Right cardiac atrium (tissue), 5 donors: ENCODE results near the gene RARA. TPM values are rescaled to one million over a fixed set of nuclear protein-coding genes. Genes with fewer than 3 reads are reported as not detected.

Experiments used
- ATAC-seq, 2 donors: fragments of 200-7000 bp; cut with Tn5 transposase; one replicate each; pipeline versions ENCODE4 v1.8.0 to v1.9.1; 2020; ENCODE audit warnings: moderate library complexity in 2 of 2, mild to moderate bottlenecking in 1 of 2
- DNase-seq, 3 donors: peaks; one replicate each; pipeline ENCODE4 v3.0.0-alpha.2; 2020
- H3K27ac ChIP-seq: one replicate; pipeline ENCODE4 v1.5.1; 2013; ENCODE audit warnings: mild to moderate bottlenecking, low read length, control low read depth, moderate library complexity
- H3K27me3 ChIP-seq: one replicate; pipeline ENCODE4 v1.6.1; 2013; ENCODE audit not compliant: control insufficient read depth, insufficient read depth
- H3K4me1 ChIP-seq: one replicate; pipeline ENCODE4 v1.6.1; 2013; ENCODE audit warnings: low read length; ENCODE audit not compliant: control insufficient read depth, insufficient read depth
- H3K4me3 ChIP-seq: one replicate; pipeline ENCODE4 v1.5.1; 2013; ENCODE audit warnings: low read length, control low read depth
- H3K9me3 ChIP-seq: one replicate; pipeline ENCODE4 v1.6.1; 2013; ENCODE audit warnings: low read length; ENCODE audit not compliant: control insufficient read depth
- WGBS: extraction: QIAGEN DNeasy Blood & Tissue Kit; methylation state at CpG from one replicate; pipeline ENCODE4 v1.1.7; 2013; 5-methylcytosine and 5-hydroxymethylcytosine counted together
- intact Hi-C, 4 donors: fragments of 100-400 bp; cut with DNase I; formaldehyde crosslinking; loops; one replicate each; pipeline versions ENCODE4 v1.11.0 to v1.14.0; 2022 to 2023
- polyA plus RNA-seq: library from polyadenylated mRNA; stranded (reverse); fragments of 200-250 nt; gene quantifications from one replicate; pipeline ENCODE4 v1.2.3, GENCODE V29; 2013
- total RNA-seq, 4 donors: library from RNA; stranded (reverse); fragmentation: NEBNext Ultra II Directional; extraction: Animal tissue kit (Norgen Biotek cat#: 25700); gene quantifications; one replicate each; pipeline ENCODE4 v1.2.1, GENCODE V29; 2021
- donor health status: healthy with polysubstance abuse.
- donor health status: DM: no; HTN: yes; CAD: no.
- donor health status: DM: no; HTN: no; CAD: no.
- donor health status: DM: no; HTN: yes; CAD: no; lungs with severe emphysema.
- donor health status: DM: yes; HTN: yes; CAD: no.

RARA gene
- total and polyA plus RNA-seq, 5 donors, result 26.2 to 39.0 (median 28.3) TPM

GRCh38 chr17:40331743-40332641 lies 23.0 kb downstream of the RARA start:
- peak; percentile 94 to 98 (median 98) for DNase-seq
- Histone ChIP-seq H3K27ac (peak overlapping the region; percentile 61), H3K27me3 (no peaks in the 10 kb centered on the region), H3K4me1 (peaks cover 54% of the 10 kb centered on the region), H3K9me3 (no peaks in the 10 kb centered on the region), H3K4me3 (no peak overlapping the region)
- peak; percentile 92 to 94 for ATAC-seq
- WGBS, result 6% methylated on average over 22 of the region's 22 CpGs
- intact Hi-C loops, result no loop called here

GRCh38 chr17:40333781-40334448 lies 24.9 kb downstream of the RARA start:
- no peak overlapping the region for H3K4me3 ChIP-seq
- intact Hi-C loops, result no loop called here
- no peaks in the 10 kb centered on the region for H3K9me3 ChIP-seq
- 83% methylated on average over 4 of the region's 4 CpGs for WGBS
- H3K27me3 ChIP-seq, result no peaks in the 10 kb centered on the region
- no peak for ATAC-seq
- H3K4me1 ChIP-seq, result peaks cover 49% of the 10 kb centered on the region
- peak in 2 of 3 donors; percentile 46 to 55 for DNase-seq
- peak overlapping the region; percentile 19 for H3K27ac ChIP-seq

GRCh38 chr17:40335620-40336019 lies 26.6 kb downstream of the RARA start:
- no peak for ATAC-seq
- H3K4me3 ChIP-seq, result no peak overlapping the region
- no peak overlapping the region for H3K27ac ChIP-seq
- WGBS, result 75% methylated on average over 8 of the region's 8 CpGs
- intact Hi-C loops, result no loop called here
- H3K9me3 ChIP-seq, result no peaks in the 10 kb centered on the region
- H3K27me3 ChIP-seq, result no peaks in the 10 kb centered on the region
- peaks cover 45% of the 10 kb centered on the region for H3K4me1 ChIP-seq
- DNase-seq, result no peak

DNA sequence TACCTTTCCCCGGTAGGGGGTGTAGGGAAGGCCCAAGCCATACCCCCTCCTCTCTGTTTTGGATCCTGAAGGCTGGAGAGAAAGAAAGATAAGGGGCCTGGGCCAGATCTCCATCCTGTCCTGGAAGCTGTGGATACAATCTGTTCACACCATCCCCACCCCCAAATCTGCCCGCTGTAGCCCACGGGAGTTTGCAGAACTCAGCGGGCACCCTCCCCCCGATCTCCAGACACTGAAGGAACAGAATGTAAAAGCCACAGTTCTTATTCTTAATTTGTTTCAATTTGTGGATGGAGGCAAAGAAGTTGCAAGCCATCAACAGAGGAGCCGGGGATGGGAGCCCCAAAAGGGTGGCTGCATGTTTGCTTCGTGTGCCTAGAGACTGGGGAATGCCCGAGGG lies 28.4 kb downstream of the RARA start:
- intact Hi-C loops, result no loop called here
- Histone ChIP-seq H3K27me3 (no peaks in the 10 kb centered on the region), H3K4me1 (peaks cover 32% of the 10 kb centered on the region), H3K9me3 (no peaks in the 10 kb centered on the region), H3K27ac (no peak overlapping the region), H3K4me3 (no peak overlapping the region)
- DNase-seq (no peak), ATAC-seq (no peak)
- WGBS, result 60% methylated on average over 8 of the region's 8 CpGs

- H3K4me3 ChIP-seq, result no peak overlapping the region
- H3K4me1 ChIP-seq, result peaks cover 29% of the 10 kb centered on the region
- H3K27ac ChIP-seq, result no peak overlapping the region
- no peak for ATAC-seq
- no peaks in the 10 kb centered on the region for H3K27me3 ChIP-seq
- 76% methylated on average over 5 of the region's 5 CpGs for WGBS
- no peaks in the 10 kb centered on the region for H3K9me3 ChIP-seq
- no peak for DNase-seq
- intact Hi-C loops, result no loop called here
Measured at GRCh38 chr17:40338058-40338457, 29.1 kb downstream of the RARA start.

DNA sequence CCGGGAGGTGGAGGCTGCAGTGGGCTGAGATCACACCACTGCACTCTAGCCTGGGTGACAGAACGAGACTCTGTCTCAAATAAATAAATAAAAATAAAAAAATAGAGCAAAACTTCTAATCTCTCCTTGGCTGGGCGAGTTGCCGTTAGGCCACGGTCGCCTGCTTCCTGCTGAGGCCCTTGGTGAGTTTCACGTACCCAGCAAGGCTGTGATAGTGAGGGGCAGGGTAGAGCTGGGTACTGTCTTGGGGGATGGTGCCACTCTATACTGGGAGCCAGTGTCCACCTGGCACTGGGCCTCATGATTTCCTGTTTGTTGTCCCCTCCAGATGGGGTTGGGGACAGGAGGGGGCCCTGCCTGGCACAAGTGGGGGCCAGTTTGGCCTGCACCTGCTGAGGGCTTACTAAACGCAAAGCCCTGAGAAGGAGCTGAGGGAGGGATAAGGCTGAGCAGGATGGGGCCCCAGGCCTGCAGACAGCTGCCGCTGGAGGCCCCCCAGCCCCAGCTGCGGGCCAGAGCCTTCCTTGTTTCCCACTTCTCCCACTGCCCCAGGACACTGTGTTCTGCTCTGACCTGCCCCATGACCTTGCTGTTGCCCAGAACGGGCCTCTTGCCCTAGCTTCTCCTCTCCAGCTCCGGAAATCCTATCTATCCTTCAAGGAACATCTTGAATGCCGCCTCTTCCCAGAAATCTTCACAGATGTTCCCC lies 30.1 kb downstream of the RARA start:
- DNase-seq (peak in 2 of 3 donors; percentile 24 to 70), ATAC-seq (no peak)
- WGBS, result 54% methylated on average over 13 of the region's 13 CpGs
- no peak overlapping the region for H3K4me3 ChIP-seq
- no peak overlapping the region for H3K27ac ChIP-seq
- no peaks in the 10 kb centered on the region for H3K27me3 ChIP-seq
- peaks cover 24% of the 10 kb centered on the region for H3K4me1 ChIP-seq
- intact Hi-C loops, result no loop called here
- no peaks in the 10 kb centered on the region for H3K9me3 ChIP-seq

DNA sequence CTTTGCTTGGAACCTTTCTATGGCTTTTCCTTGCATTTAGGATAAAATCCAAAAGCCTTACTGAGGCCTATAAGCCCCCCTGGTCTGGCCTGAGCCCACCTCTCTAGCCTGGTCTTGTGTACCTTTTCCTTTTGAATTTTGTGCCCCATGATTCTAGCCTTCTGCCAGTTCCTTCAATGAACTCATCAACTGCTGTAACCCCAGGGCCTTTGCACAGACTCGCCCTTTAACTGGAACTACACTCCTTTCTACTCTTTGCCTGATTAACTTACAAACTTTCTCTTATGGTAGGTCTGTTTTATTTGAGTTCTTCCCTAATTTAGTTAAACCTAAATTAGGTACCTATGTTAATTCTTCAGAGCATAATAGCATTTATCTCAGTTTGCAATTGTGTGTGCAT lies 31.3 kb downstream of the RARA start:
- H3K4me3 ChIP-seq, result no peak overlapping the region
- no peaks in the 10 kb centered on the region for H3K9me3 ChIP-seq
- DNase-seq, result no peak
- no peaks in the 10 kb centered on the region for H3K27me3 ChIP-seq
- WGBS, result 95% methylated on average over 1 of the region's 1 CpG
- ATAC-seq, result no peak
- intact Hi-C loops, result no loop called here
- H3K4me1 ChIP-seq, result peaks cover 17% of the 10 kb centered on the region
- H3K27ac ChIP-seq, result no peak overlapping the region

DNA sequence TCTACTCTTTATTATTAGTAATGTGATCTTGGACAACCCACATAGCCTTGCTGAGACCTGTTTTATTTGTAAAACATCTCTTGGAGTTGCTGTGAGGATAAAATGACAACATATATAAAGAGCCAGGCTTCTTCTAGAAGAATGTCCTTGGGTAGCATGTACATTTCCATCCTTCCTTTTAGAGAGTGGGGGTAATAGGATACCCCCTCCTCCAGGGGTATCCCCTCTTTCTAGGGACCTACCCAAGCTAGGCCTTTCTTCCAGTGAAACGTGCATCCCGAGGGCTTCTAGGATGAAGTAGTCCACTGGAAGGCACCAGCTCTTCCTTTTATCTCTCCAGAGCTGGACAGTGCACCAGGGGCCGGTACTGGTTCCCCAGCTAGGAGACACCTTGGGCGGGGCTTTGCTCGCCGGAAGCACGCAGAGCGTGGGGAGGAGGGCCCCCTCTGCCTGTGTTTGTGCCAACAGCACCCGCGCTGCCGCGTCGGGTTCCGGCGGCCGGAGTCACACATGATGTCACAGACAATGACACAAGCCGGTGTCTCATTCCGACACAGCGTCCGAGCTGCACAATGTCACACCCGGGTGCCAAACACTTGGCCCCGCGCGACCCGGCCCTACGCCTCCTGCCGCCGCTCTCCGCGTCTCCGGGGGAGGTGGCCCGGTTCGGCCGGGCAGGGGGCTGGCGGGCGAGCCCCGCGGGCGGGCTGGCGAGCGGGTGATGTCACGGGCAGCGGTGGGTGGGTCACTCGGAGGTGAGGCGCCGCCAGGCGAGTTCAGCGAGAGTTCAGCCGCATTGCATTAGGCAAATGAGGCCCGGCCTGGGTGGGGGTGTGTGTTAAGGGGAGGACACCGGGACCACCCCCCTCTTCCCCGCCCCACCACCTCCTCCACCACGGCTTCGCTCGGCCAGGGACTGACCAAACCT lies 32.2 kb downstream of the RARA start:
- intact Hi-C loops, result no loop called here

GRCh38 chr17:40341808-40342503 lies 33.0 kb downstream of the RARA start:
- intact Hi-C loops, result no loop called here
- H3K9me3 ChIP-seq, result no peaks in the 10 kb centered on the region
- no peaks in the 10 kb centered on the region for H3K27me3 ChIP-seq
- H3K4me1 ChIP-seq, result peaks cover 19% of the 10 kb centered on the region
- under 1% methylated on average over 55 of the region's 55 CpGs for WGBS
- ATAC-seq (peak; percentile 69 to 71), DNase-seq (peak; percentile 89 to 95 (median 94))
- H3K4me3 ChIP-seq, result peak overlapping the region; percentile 89
- peak overlapping the region; percentile 87 for H3K27ac ChIP-seq

More for the DNA sequence above, 32.2 kb downstream of the RARA start:
- no peaks in the 10 kb centered on the region for H3K9me3 ChIP-seq
- H3K27me3 ChIP-seq, result no peaks in the 10 kb centered on the region
- DNase-seq, result peak; percentile 97 to 98 (median 97)
- ATAC-seq, result peak; percentile 72 to 76
- H3K4me3 ChIP-seq, result peak overlapping the region; percentile 89
- H3K4me1 ChIP-seq, result peaks cover 14% of the 10 kb centered on the region
- H3K27ac ChIP-seq, result peak overlapping the region; percentile 87
- under 1% methylated on average over 55 of the region's 55 CpGs for WGBS
